ENCODE data around the gene SLC9C2.
"Not testable (repeated sequence)": the region's sequence is repeated elsewhere in the genome, so short reads cannot be mapped to it uniquely, and the experiment has no call there.

SLC9C2 gene

GRCh38 chr1:173525926-173526325 is 76.9 kb downstream of the SLC9C2 start:
- H3K27me3 Mint-ChIP-seq, result no peaks in the 10 kb centered on the region
- no peak overlapping the region for H3K4me3 Mint-ChIP-seq
- no peak overlapping the region for H3K27ac Mint-ChIP-seq
- H3K9me3 Mint-ChIP-seq, result no peaks in the 10 kb centered on the region
- H3K4me1 Mint-ChIP-seq, result peaks cover 8% of the 10 kb centered on the region
- H3K36me3 Mint-ChIP-seq, result no peaks in the 10 kb centered on the region
- no peak for DNase-seq
- CTCF ChIA-PET, result no interaction called here

GRCh38 chr1:173523329-173523728 is 79.5 kb downstream of the SLC9C2 start:
- no peak overlapping the region for H3K4me3 Mint-ChIP-seq
- CTCF ChIA-PET, result no interaction called here

GRCh38 chr1:173520799-173521198 is 82.1 kb downstream of the SLC9C2 start:
- no peak for DNase-seq
- CTCF ChIA-PET, result no interaction called here
- Mint-ChIP-seq H3K9me3 (no peaks in the 10 kb centered on the region), H3K36me3 (no peaks in the 10 kb centered on the region), H3K27ac (no peak overlapping the region), H3K4me3 (no peak overlapping the region), H3K4me1 (peaks cover 12% of the 10 kb centered on the region), H3K27me3 (peaks cover 2% of the 10 kb centered on the region)

More at GRCh38 chr1:173523329-173523728, 79.5 kb downstream of the SLC9C2 start:
- DNase-seq, result no peak
- Mint-ChIP-seq H3K27me3 (no peaks in the 10 kb centered on the region), H3K9me3 (no peaks in the 10 kb centered on the region), H3K36me3 (no peaks in the 10 kb centered on the region), H3K4me1 (peaks cover 8% of the 10 kb centered on the region), H3K27ac (no peak overlapping the region)

- Mint-ChIP-seq H3K4me1 (peaks cover 12% of the 10 kb centered on the region), H3K27me3 (peaks cover 16% of the 10 kb centered on the region)
- H3K36me3 Mint-ChIP-seq, H3K27ac Mint-ChIP-seq, DNase-seq, H3K4me3 Mint-ChIP-seq, CTCF ChIA-PET, H3K9me3 Mint-ChIP-seq: not testable (repeated sequence)
These were observed 88.4 kb downstream of the SLC9C2 start for GRCh38 chr1:173514503-173514902.

- Mint-ChIP-seq H3K4me1 (no peaks in the 10 kb centered on the region), H3K9me3 (peaks cover 9% of the 10 kb centered on the region), H3K27me3 (peaks cover 15% of the 10 kb centered on the region), H3K4me3 (no peak overlapping the region), H3K36me3 (peaks cover 6% of the 10 kb centered on the region), H3K27ac (no peak overlapping the region)
- DNase-seq, result no peak
- CTCF ChIA-PET, result no interaction called here
These were observed 93.1 kb downstream of the SLC9C2 start for GRCh38 chr1:173509797-173510196.

GRCh38 chr1:173508541-173508940 is 94.3 kb downstream of the SLC9C2 start:
- Mint-ChIP-seq H3K36me3 (peaks cover 3% of the 10 kb centered on the region), H3K27ac (no peak overlapping the region), H3K9me3 (peaks cover 4% of the 10 kb centered on the region), H3K4me3 (no peak overlapping the region), H3K27me3 (peaks cover 19% of the 10 kb centered on the region), H3K4me1 (no peaks in the 10 kb centered on the region)
- DNase-seq, result no peak
- CTCF ChIA-PET, result no interaction called here

GRCh38 chr1:173507847-173508209 is 95.0 kb downstream of the SLC9C2 start:
- Mint-ChIP-seq H3K4me3 (no peak overlapping the region), H3K36me3 (no peaks in the 10 kb centered on the region), H3K27ac (no peak overlapping the region), H3K4me1 (no peaks in the 10 kb centered on the region), H3K27me3 (peaks cover 12% of the 10 kb centered on the region), H3K9me3 (peaks cover 2% of the 10 kb centered on the region)
- CTCF ChIA-PET, result interaction anchor here (1.1 kb wide), 1 partner anchor 78 kb away, joined by 3 read pairs; no protein-coding TSS in a partner anchor
- no peak for DNase-seq

GRCh38 chr1:173507205-173507846 is 95.5 kb downstream of the SLC9C2 start:
- peaks cover 2% of the 10 kb centered on the region for H3K9me3 Mint-ChIP-seq
- no peaks in the 10 kb centered on the region for H3K4me1 Mint-ChIP-seq
- no peak overlapping the region for H3K27ac Mint-ChIP-seq
- H3K27me3 Mint-ChIP-seq, result peaks cover 10% of the 10 kb centered on the region
- CTCF ChIA-PET, result interaction anchor here (1.0 to 1.1 kb wide), 2 partner anchors 11 to 77 kb away, joined by 3 read pairs; no protein-coding TSS in a partner anchor
- DNase-seq, result no peak
- H3K36me3 Mint-ChIP-seq, result no peaks in the 10 kb centered on the region
- no peak overlapping the region for H3K4me3 Mint-ChIP-seq

GRCh38 chr1:173506437-173506836 is 96.4 kb downstream of the SLC9C2 start:
- H3K36me3 Mint-ChIP-seq, result no peaks in the 10 kb centered on the region
- peaks cover 2% of the 10 kb centered on the region for H3K9me3 Mint-ChIP-seq
- no peak overlapping the region for H3K27ac Mint-ChIP-seq
- H3K4me3 Mint-ChIP-seq, result no peak overlapping the region
- no peak for DNase-seq
- CTCF ChIA-PET, result interaction anchor here (1.0 to 1.1 kb wide), 2 partner anchors 10 to 77 kb away, joined by 3 read pairs; no protein-coding TSS in a partner anchor
- no peaks in the 10 kb centered on the region for H3K4me1 Mint-ChIP-seq
- peaks cover 10% of the 10 kb centered on the region for H3K27me3 Mint-ChIP-seq

GRCh38 chr1:173505391-173505790 is 97.5 kb downstream of the SLC9C2 start:
- no peak for DNase-seq
- H3K4me1 Mint-ChIP-seq, result no peaks in the 10 kb centered on the region
- H3K9me3 Mint-ChIP-seq, result no peaks in the 10 kb centered on the region
- H3K4me3 Mint-ChIP-seq, result no peak overlapping the region
- peaks cover 10% of the 10 kb centered on the region for H3K27me3 Mint-ChIP-seq
- H3K36me3 Mint-ChIP-seq, result no peaks in the 10 kb centered on the region
- no peak overlapping the region for H3K27ac Mint-ChIP-seq
- CTCF ChIA-PET, result no interaction called here

- DNase-seq, result no peak
- Mint-ChIP-seq H3K4me3 (no peak overlapping the region), H3K27me3 (peaks cover 10% of the 10 kb centered on the region), H3K9me3 (no peaks in the 10 kb centered on the region), H3K36me3 (no peaks in the 10 kb centered on the region), H3K4me1 (no peaks in the 10 kb centered on the region), H3K27ac (no peak overlapping the region)
- CTCF ChIA-PET, result no interaction called here
These were observed 98.6 kb downstream of the SLC9C2 start for GRCh38 chr1:173504268-173504667.

GRCh38 chr1:173503391-173503790 is 99.5 kb downstream of the SLC9C2 start:
- CTCF ChIA-PET, result no interaction called here
- Mint-ChIP-seq H3K4me3 (no peak overlapping the region), H3K27ac (no peak overlapping the region), H3K27me3 (peaks cover 10% of the 10 kb centered on the region), H3K36me3 (no peaks in the 10 kb centered on the region), H3K9me3 (no peaks in the 10 kb centered on the region), H3K4me1 (no peaks in the 10 kb centered on the region)
- no peak for DNase-seq

GRCh38 chr1:173502104-173502503 is 100.8 kb downstream of the SLC9C2 start:
- CTCF ChIA-PET, result no interaction called here
- no peak for DNase-seq
- no peak overlapping the region for H3K4me3 Mint-ChIP-seq
- no peaks in the 10 kb centered on the region for H3K4me1 Mint-ChIP-seq
- peaks cover 10% of the 10 kb centered on the region for H3K27me3 Mint-ChIP-seq
- H3K36me3 Mint-ChIP-seq, result no peaks in the 10 kb centered on the region
- no peak overlapping the region for H3K27ac Mint-ChIP-seq
- no peaks in the 10 kb centered on the region for H3K9me3 Mint-ChIP-seq

- peaks cover 4% of the 10 kb centered on the region for H3K9me3 Mint-ChIP-seq
- CTCF ChIA-PET, result no interaction called here
- no peak overlapping the region for H3K4me3 Mint-ChIP-seq
- no peak for DNase-seq
- no peaks in the 10 kb centered on the region for H3K36me3 Mint-ChIP-seq
- no peaks in the 10 kb centered on the region for H3K4me1 Mint-ChIP-seq
- peaks cover 5% of the 10 kb centered on the region for H3K27me3 Mint-ChIP-seq
- H3K27ac Mint-ChIP-seq, result no peak overlapping the region
These were observed 103.1 kb downstream of the SLC9C2 start for GRCh38 chr1:173499729-173500128.

GRCh38 chr1:173496757-173497320 is 106.0 kb downstream of the SLC9C2 start:
- H3K27me3 Mint-ChIP-seq, result no peaks in the 10 kb centered on the region
- no peak overlapping the region for H3K27ac Mint-ChIP-seq
- CTCF ChIA-PET, result interaction anchor here (0.6 to 0.9 kb wide), 3 partner anchors 10 to 1341 kb away, joined by 3 read pairs; no protein-coding TSS in a partner anchor
- DNase-seq, result no peak
- no peak overlapping the region for H3K4me3 Mint-ChIP-seq
- H3K9me3 Mint-ChIP-seq, result peaks cover 6% of the 10 kb centered on the region
- no peaks in the 10 kb centered on the region for H3K36me3 Mint-ChIP-seq
- no peaks in the 10 kb centered on the region for H3K4me1 Mint-ChIP-seq
